Measurements from ENCODE around the gene RPS6KA2. TPM values are rescaled to one million over a fixed set of nuclear protein-coding genes. Genes with fewer than 3 reads are reported as not detected.

Gene RPS6KA2
- total RNA-seq, 1 experiment from 2014 or later: 18.5 TPM

DNA sequence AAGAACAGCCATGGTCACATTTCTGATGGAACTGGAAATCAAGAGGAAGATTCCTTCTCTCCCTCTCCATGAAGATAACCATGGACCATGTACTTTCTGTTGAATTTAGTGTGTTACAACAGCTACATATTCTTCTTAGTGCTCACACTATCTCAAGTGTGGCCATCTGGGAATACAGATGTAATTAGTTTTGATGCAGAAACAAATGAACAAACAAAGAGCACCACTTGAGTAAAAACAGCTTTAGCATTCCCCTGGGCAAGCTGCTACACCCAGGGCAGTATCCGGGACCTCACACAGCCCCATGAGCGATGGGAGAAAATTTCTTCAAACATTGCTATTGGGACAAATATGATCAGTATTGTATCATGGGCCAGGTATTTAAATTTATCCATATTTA is 115.7 kb downstream of the RPS6KA2 start:
- CTCF ChIA-PET: no interaction called here
- no peaks in the 10 kb centered on the region for H4K20me1 ChIP-seq (ENCODE audit: insufficient read depth)
- no peak overlapping the region for H3K4me2 ChIP-seq

DNA sequence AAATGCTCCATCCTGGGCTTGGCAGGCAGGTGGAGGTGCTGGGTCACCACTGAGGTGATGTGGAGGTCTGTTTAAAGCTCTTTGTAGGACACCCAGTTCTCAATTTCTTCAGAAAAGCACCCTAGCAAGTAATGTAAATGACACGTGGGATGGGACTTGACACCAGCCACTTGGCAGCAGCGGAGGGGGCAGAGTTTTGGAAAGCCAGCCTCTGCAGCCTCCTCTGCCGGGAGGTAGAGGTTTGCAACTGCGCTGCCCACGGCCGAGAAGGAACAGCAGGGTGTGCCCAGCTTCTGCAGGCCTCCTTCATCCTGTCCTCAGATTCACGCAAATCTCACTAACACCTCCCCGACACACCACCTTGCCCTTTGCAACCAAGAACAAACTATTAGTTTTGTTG is 117.9 kb downstream of the RPS6KA2 start:
- no peaks in the 10 kb centered on the region for H3F3A ChIP-seq (ENCODE audit: insufficient read depth, low read depth)
- no peak overlapping the region for H3K27ac ChIP-seq
- ChIA-PET POLR2A (ENCODE audit: unreplicated experiment) (no interaction called here), CTCF (no interaction called here)
- no peaks in the 10 kb centered on the region for H4K20me1 ChIP-seq (ENCODE audit: insufficient read depth)
- BruUV-seq (replicated peaks): no TSS peak
- H2AFZ ChIP-seq: no peak overlapping the region
- no peaks in the 10 kb centered on the region for H3K27me3 ChIP-seq (ENCODE audit: insufficient read depth, low read depth)
- H3K4me3 ChIP-seq: no peak overlapping the region
- no peaks in the 10 kb centered on the region for H3K4me1 ChIP-seq (replicated peaks; ENCODE audit: insufficient read depth)
- TF ChIP-seq EZH2 (IDR thresholded peaks at IDR 0.05; ENCODE audit: low read depth): no peak
- no peaks in the 10 kb centered on the region for H3K9me3 ChIP-seq (ENCODE audit: insufficient read depth, low read depth)
- intact Hi-C loops (cut with micrococcal nuclease; ENCODE audit: unreplicated experiment): no loop called here
- no peaks in the 10 kb centered on the region for H3K79me2 ChIP-seq (ENCODE audit: low read depth)
- H3K4me2 ChIP-seq: no peak overlapping the region
- no peak for DNase-seq
- H3K36me3 ChIP-seq (ENCODE audit: low read depth): no peaks in the 10 kb centered on the region
- H3K9me2 ChIP-seq (ENCODE audit: insufficient read depth): no peaks in the 10 kb centered on the region

More for the DNA sequence above, 115.7 kb downstream of the RPS6KA2 start:
- no peak overlapping the region for H3K4me3 ChIP-seq
- BruUV-seq (replicated peaks): no TSS peak
- DNase-seq: no peak
- no peak overlapping the region for H2AFZ ChIP-seq
- H3K27me3 ChIP-seq (ENCODE audit: insufficient read depth, low read depth): no peaks in the 10 kb centered on the region
- no peaks in the 10 kb centered on the region for H3K4me1 ChIP-seq (replicated peaks; ENCODE audit: insufficient read depth)
- no peak for TF ChIP-seq EZH2 (IDR thresholded peaks at IDR 0.05; ENCODE audit: low read depth)
- TF ChIP-seq, protein P1, sequence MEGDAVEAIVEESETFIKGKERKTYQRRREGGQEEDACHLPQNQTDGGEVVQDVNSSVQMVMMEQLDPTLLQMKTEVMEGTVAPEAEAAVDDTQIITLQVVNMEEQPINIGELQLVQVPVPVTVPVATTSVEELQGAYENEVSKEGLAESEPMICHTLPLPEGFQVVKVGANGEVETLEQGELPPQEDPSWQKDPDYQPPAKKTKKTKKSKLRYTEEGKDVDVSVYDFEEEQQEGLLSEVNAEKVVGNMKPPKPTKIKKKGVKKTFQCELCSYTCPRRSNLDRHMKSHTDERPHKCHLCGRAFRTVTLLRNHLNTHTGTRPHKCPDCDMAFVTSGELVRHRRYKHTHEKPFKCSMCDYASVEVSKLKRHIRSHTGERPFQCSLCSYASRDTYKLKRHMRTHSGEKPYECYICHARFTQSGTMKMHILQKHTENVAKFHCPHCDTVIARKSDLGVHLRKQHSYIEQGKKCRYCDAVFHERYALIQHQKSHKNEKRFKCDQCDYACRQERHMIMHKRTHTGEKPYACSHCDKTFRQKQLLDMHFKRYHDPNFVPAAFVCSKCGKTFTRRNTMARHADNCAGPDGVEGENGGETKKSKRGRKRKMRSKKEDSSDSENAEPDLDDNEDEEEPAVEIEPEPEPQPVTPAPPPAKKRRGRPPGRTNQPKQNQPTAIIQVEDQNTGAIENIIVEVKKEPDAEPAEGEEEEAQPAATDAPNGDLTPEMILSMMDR (conservative IDR thresholded peaks at IDR 0.05): no peak
- H3K27ac ChIP-seq: no peak overlapping the region
- H3K9me3 ChIP-seq (ENCODE audit: insufficient read depth, low read depth): no peaks in the 10 kb centered on the region
- H3K36me3 ChIP-seq (ENCODE audit: low read depth): no peaks in the 10 kb centered on the region
- H3K9me2 ChIP-seq (ENCODE audit: insufficient read depth): no peaks in the 10 kb centered on the region
- POLR2A ChIA-PET (ENCODE audit: unreplicated experiment): no interaction called here
- no peaks in the 10 kb centered on the region for H3K79me2 ChIP-seq (ENCODE audit: low read depth)
- intact Hi-C loops (cut with micrococcal nuclease; ENCODE audit: unreplicated experiment): loop anchor here (10.0 kb wide), 1 partner anchor 263 kb away; no protein-coding TSS in a partner anchor
- H3F3A ChIP-seq (ENCODE audit: insufficient read depth, low read depth): no peaks in the 10 kb centered on the region

DNA sequence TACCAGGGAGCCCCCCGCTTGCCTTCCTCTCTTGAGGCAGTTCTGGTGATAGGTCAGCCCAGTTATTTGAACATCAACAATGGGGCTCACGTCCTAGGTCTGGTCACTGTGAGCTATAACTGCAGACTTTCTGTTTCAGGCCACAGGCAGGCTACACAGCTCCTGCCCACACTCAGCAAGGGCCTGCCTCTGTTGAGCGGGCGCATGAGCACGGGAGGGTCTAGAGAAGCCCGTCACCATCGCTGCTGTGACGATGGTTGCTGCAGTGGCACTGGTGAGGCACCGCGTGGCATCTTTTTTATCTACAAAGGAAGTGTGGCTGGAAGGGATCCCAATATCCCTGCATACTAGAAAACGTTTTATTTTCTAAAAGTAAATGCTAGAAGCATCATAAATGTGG is 118.3 kb downstream of the RPS6KA2 start:
- Histone ChIP-seq H3K4me1 (replicated peaks; ENCODE audit: insufficient read depth) (no peaks in the 10 kb centered on the region; the same call in 1 of the 2 replicates), H3K9me2 (ENCODE audit: insufficient read depth) (no peaks in the 10 kb centered on the region), H2AFZ (no peak overlapping the region), H4K20me1 (ENCODE audit: insufficient read depth) (no peaks in the 10 kb centered on the region), H3K27me3 (ENCODE audit: insufficient read depth, low read depth) (no peaks in the 10 kb centered on the region), H3K36me3 (ENCODE audit: low read depth) (no peaks in the 10 kb centered on the region), H3K79me2 (ENCODE audit: low read depth) (no peaks in the 10 kb centered on the region), H3K4me3 (no peak overlapping the region), H3K27ac (no peak overlapping the region), H3F3A (ENCODE audit: insufficient read depth, low read depth) (no peaks in the 10 kb centered on the region), H3K4me2 (no peak overlapping the region), H3K9me3 (ENCODE audit: insufficient read depth, low read depth) (no peaks in the 10 kb centered on the region)
- POLR2A ChIA-PET (ENCODE audit: unreplicated experiment): no interaction called here
- no TSS peak for BruUV-seq (replicated peaks)
- no peak for DNase-seq
- CTCF ChIA-PET: no interaction called here
- intact Hi-C loops (cut with micrococcal nuclease; ENCODE audit: unreplicated experiment): no loop called here
- TF ChIP-seq EZH2 (IDR thresholded peaks at IDR 0.05; ENCODE audit: low read depth): no peak
- TF ChIP-seq, protein P1 (conservative IDR thresholded peaks at IDR 0.05): no peak
